HG02678 (cell line): Measurements from ENCODE around the gene FGF1.

Experiments
- ATAC-seq: cut with Tn5 transposase; IDR thresholded peaks from one replicate; pipeline ENCODE4 v1.9.1; 2021; ENCODE audit warnings: mild to moderate bottlenecking, moderate library complexity; ENCODE audit not compliant: unreplicated experiment

FGF1 gene

GRCh38 chr5:142697356-142698255 is 11.7 kb upstream of the FGF1 start:
- no peak for ATAC-seq

GRCh38 chr5:142696379-142696778 is 10.5 kb upstream of the FGF1 start:
- ATAC-seq, result no peak

- ATAC-seq, result no peak
These were observed 8.4 kb upstream of the FGF1 start for GRCh38 chr5:142694092-142694856.

- no peak for ATAC-seq
These were observed 6.5 kb upstream of the FGF1 start for GRCh38 chr5:142692321-142692894.

- ATAC-seq, result no peak
These were observed 4.8 kb upstream of the FGF1 start for GRCh38 chr5:142690667-142691066.

- ATAC-seq, result no peak
These were observed 3.2 kb upstream of the FGF1 start for GRCh38 chr5:142689081-142689480.

GRCh38 chr5:142688281-142688989 is 2.5 kb upstream of the FGF1 start:
- ATAC-seq, result no peak

- no peak for ATAC-seq
These were observed 1.1 kb upstream of the FGF1 start for GRCh38 chr5:142686968-142687367.

- no peak for ATAC-seq
These were observed 382 bp upstream of the FGF1 start for GRCh38 chr5:142686210-142686734.

- ATAC-seq, result no peak
These were observed 1.3 kb downstream of the FGF1 start for GRCh38 chr5:142684508-142685041.

- no peak for ATAC-seq
These were observed 1.9 kb downstream of the FGF1 start for GRCh38 chr5:142683881-142684505.

GRCh38 chr5:142683116-142683515 is 2.8 kb downstream of the FGF1 start:
- no peak for ATAC-seq

GRCh38 chr5:142680605-142681259 is 5.2 kb downstream of the FGF1 start:
- ATAC-seq, result no peak

GRCh38 chr5:142679744-142680143 is 6.1 kb downstream of the FGF1 start:
- no peak for ATAC-seq

- ATAC-seq, result no peak
These were observed 7.4 kb downstream of the FGF1 start for GRCh38 chr5:142678529-142678928.

GRCh38 chr5:142677198-142677597 is 8.7 kb downstream of the FGF1 start:
- ATAC-seq, result no peak

GRCh38 chr5:142676318-142676717 is 9.6 kb downstream of the FGF1 start:
- ATAC-seq, result no peak

- ATAC-seq, result no peak
These were observed 11.1 kb downstream of the FGF1 start for GRCh38 chr5:142674531-142675469.
